Lower lobe of right lung (tissue), 2 donors: ENCODE data around the gene COL1A2. TPM values are rescaled to one million over a fixed set of nuclear protein-coding genes. Genes with fewer than 3 reads are reported as not detected.

Source experiments
- ATAC-seq, 2 donors: fragments of 200-7000 bp; cut with Tn5 transposase; one replicate each; pipeline ENCODE4 v1.9.1; 2020 to 2022; ENCODE audit warnings: mild to moderate bottlenecking in 2 of 2, moderate library complexity in 2 of 2
- DNase-seq: peaks from one replicate; pipeline ENCODE4 v3.0.0-alpha.2; 2020
- H3K27ac ChIP-seq: fragments of 200-600 bp; one replicate; pipeline ENCODE4 v1.8.0; 2022
- H3K27me3 ChIP-seq: fragments of 200-600 bp; one replicate; pipeline ENCODE4 v1.8.0; 2022; ENCODE audit warnings: low read depth
- H3K36me3 ChIP-seq: fragments of 200-600 bp; one replicate; pipeline ENCODE4 v1.8.0; 2022; ENCODE audit warnings: mild to moderate bottlenecking
- H3K4me1 ChIP-seq: fragments of 200-600 bp; one replicate; pipeline ENCODE4 v1.8.0; 2022
- H3K4me3 ChIP-seq: fragments of 200-600 bp; one replicate; pipeline ENCODE4 v1.8.0; 2022; ENCODE audit warnings: mild to moderate bottlenecking
- H3K9me3 ChIP-seq: fragments of 200-600 bp; one replicate; pipeline ENCODE4 v1.8.0; 2022
- CTCF ChIP-seq: fragments of 200-600 bp; IDR thresholded peaks from one replicate; pipeline ENCODE4 v1.8.0; 2022; ENCODE audit warnings: antibody characterized with exemption, mild to moderate bottlenecking
- intact Hi-C: fragments of 100-400 bp; cut with DNase I; formaldehyde crosslinking; loops from one replicate; pipeline ENCODE4 v1.11.0; 2022
- total RNA-seq: library from RNA; stranded (reverse); fragmentation: NEBNext Ultra II Directional; extraction: Animal tissue kit (Norgen Biotek cat#: 25700); gene quantifications from one replicate; pipeline ENCODE4 v1.2.1, GENCODE V29; 2021
- donor health status: DM: no; HTN: yes; CAD: no; lungs with severe emphysema.

The COL1A2 gene
- total RNA-seq, 1 donor from 2014 or later = 252 TPM

GRCh38 chr7:94446308-94446707 is 51.6 kb downstream of the COL1A2 start:
- DNase-seq (no peak), ATAC-seq (no peak)
- H3K27me3 ChIP-seq = no peaks in the 10 kb centered on the region
- H3K9me3 ChIP-seq = no peaks in the 10 kb centered on the region
- no peaks in the 10 kb centered on the region for H3K4me1 ChIP-seq
- no peak for TF ChIP-seq CTCF
- H3K27ac ChIP-seq = no peak overlapping the region
- H3K4me3 ChIP-seq = no peak overlapping the region
- intact Hi-C loops = no loop called here
- H3K36me3 ChIP-seq = no peaks in the 10 kb centered on the region

GRCh38 chr7:94449151-94449725 is 54.5 kb downstream of the COL1A2 start:
- no peaks in the 10 kb centered on the region for H3K9me3 ChIP-seq
- H3K36me3 ChIP-seq = no peaks in the 10 kb centered on the region
- intact Hi-C loops = no loop called here
- ATAC-seq = peak; percentile 42 to 62
- H3K4me1 ChIP-seq = peaks cover 4% of the 10 kb centered on the region
- peak; percentile 50 for TF ChIP-seq CTCF
- no peak overlapping the region for H3K27ac ChIP-seq
- no peaks in the 10 kb centered on the region for H3K27me3 ChIP-seq
- no peak overlapping the region for H3K4me3 ChIP-seq
- no peak for DNase-seq

GRCh38 chr7:94450044-94450697 is 55.5 kb downstream of the COL1A2 start:
- DNase-seq (no peak), ATAC-seq (no peak)
- Histone ChIP-seq H3K27ac (no peak overlapping the region), H3K4me1 (peaks cover 4% of the 10 kb centered on the region), H3K27me3 (no peaks in the 10 kb centered on the region), H3K36me3 (no peaks in the 10 kb centered on the region), H3K4me3 (no peak overlapping the region), H3K9me3 (no peaks in the 10 kb centered on the region)
- intact Hi-C loops = no loop called here
- no peak for TF ChIP-seq CTCF

- Histone ChIP-seq H3K27me3 (no peaks in the 10 kb centered on the region), H3K4me3 (no peak overlapping the region), H3K4me1 (peaks cover 4% of the 10 kb centered on the region), H3K27ac (no peak overlapping the region), H3K36me3 (no peaks in the 10 kb centered on the region), H3K9me3 (no peaks in the 10 kb centered on the region)
- intact Hi-C loops = no loop called here
- ATAC-seq (no peak), DNase-seq (no peak)
- no peak for TF ChIP-seq CTCF
Observed at GRCh38 chr7:94451187-94451586, 56.5 kb downstream of the COL1A2 start.

GRCh38 chr7:94452239-94452638 is 57.5 kb downstream of the COL1A2 start:
- no peaks in the 10 kb centered on the region for H3K9me3 ChIP-seq
- no peak for TF ChIP-seq CTCF
- peaks cover 4% of the 10 kb centered on the region for H3K4me1 ChIP-seq
- DNase-seq (no peak), ATAC-seq (peak; percentile 69 to 88)
- intact Hi-C loops = no loop called here
- no peaks in the 10 kb centered on the region for H3K36me3 ChIP-seq
- no peak overlapping the region for H3K27ac ChIP-seq
- no peaks in the 10 kb centered on the region for H3K27me3 ChIP-seq
- H3K4me3 ChIP-seq = no peak overlapping the region
